ENCODE results near the gene SORBS1. TPM values are rescaled to one million over a fixed set of nuclear protein-coding genes. Genes with fewer than 3 reads are reported as not detected.

Gene SORBS1
- total RNA-seq, 1 donor from 2014 or later, result 30.7 TPM

GRCh38 chr10:95566136-95566535 is 5.0 kb upstream of the SORBS1 start:
- no peaks in the 10 kb centered on the region for H3K36me3 Mint-ChIP-seq (ENCODE audit: insufficient read depth)
- H3K9me3 Mint-ChIP-seq (ENCODE audit: low read depth), result no peaks in the 10 kb centered on the region
- H3K4me3 Mint-ChIP-seq (ENCODE audit: low read depth), result no peak overlapping the region
- TF ChIP-seq CTCF (IDR thresholded peaks at IDR 0.05; ENCODE audit: unreplicated experiment), result no peak
- peak overlapping the region; percentile 27 for H3K27ac Mint-ChIP-seq
- no peak for DNase-seq (ENCODE audit: low spot score, unreplicated experiment)
- peaks cover 16% of the 10 kb centered on the region for H3K27me3 Mint-ChIP-seq
- H3K4me1 Mint-ChIP-seq (ENCODE audit: low read depth), result peaks cover 5% of the 10 kb centered on the region

- no peak for DNase-seq (ENCODE audit: low spot score, unreplicated experiment)
- peaks cover 21% of the 10 kb centered on the region for H3K27me3 Mint-ChIP-seq
- no peak for TF ChIP-seq CTCF (IDR thresholded peaks at IDR 0.05; ENCODE audit: unreplicated experiment)
- H3K36me3 Mint-ChIP-seq (ENCODE audit: insufficient read depth), result no peaks in the 10 kb centered on the region
- H3K4me3 Mint-ChIP-seq (ENCODE audit: low read depth), result no peak overlapping the region
- H3K4me1 Mint-ChIP-seq (ENCODE audit: low read depth), result peaks cover 8% of the 10 kb centered on the region
- no peaks in the 10 kb centered on the region for H3K9me3 Mint-ChIP-seq (ENCODE audit: low read depth)
- no peak overlapping the region for H3K27ac Mint-ChIP-seq
These were observed 4.2 kb upstream of the SORBS1 start for GRCh38 chr10:95565336-95565735.

- Mint-ChIP-seq H3K36me3 (ENCODE audit: insufficient read depth) (no peaks in the 10 kb centered on the region), H3K27ac (no peak overlapping the region), H3K27me3 (peaks cover 32% of the 10 kb centered on the region)
These were observed 3.1 kb upstream of the SORBS1 start for GRCh38 chr10:95564291-95564690.

GRCh38 chr10:95562341-95562965 is 1.3 kb upstream of the SORBS1 start:
- H3K27ac Mint-ChIP-seq, result peak overlapping the region; percentile 21
- peak overlapping the region; percentile 47 for H3K4me3 Mint-ChIP-seq (ENCODE audit: low read depth)

More at GRCh38 chr10:95564291-95564690, 3.1 kb upstream of the SORBS1 start:
- H3K4me3 Mint-ChIP-seq (ENCODE audit: low read depth), result no peak overlapping the region
- TF ChIP-seq CTCF (IDR thresholded peaks at IDR 0.05; ENCODE audit: unreplicated experiment), result no peak
- H3K9me3 Mint-ChIP-seq (ENCODE audit: low read depth), result no peaks in the 10 kb centered on the region
- DNase-seq (ENCODE audit: low spot score, unreplicated experiment), result no peak
- H3K4me1 Mint-ChIP-seq (ENCODE audit: low read depth), result peaks cover 15% of the 10 kb centered on the region

GRCh38 chr10:95561864-95562177 is 650 bp upstream of the SORBS1 start:
- no peaks in the 10 kb centered on the region for H3K36me3 Mint-ChIP-seq (ENCODE audit: insufficient read depth)
- peaks cover 48% of the 10 kb centered on the region for H3K27me3 Mint-ChIP-seq
- TF ChIP-seq CTCF (IDR thresholded peaks at IDR 0.05; ENCODE audit: unreplicated experiment), result no peak
- H3K4me1 Mint-ChIP-seq (ENCODE audit: low read depth), result peaks cover 25% of the 10 kb centered on the region
- H3K27ac Mint-ChIP-seq, result peak overlapping the region; percentile 53
- peak overlapping the region; percentile 70 for H3K4me3 Mint-ChIP-seq (ENCODE audit: low read depth)
- no peaks in the 10 kb centered on the region for H3K9me3 Mint-ChIP-seq (ENCODE audit: low read depth)
- no peak for DNase-seq (ENCODE audit: low spot score, unreplicated experiment)

More at GRCh38 chr10:95562341-95562965, 1.3 kb upstream of the SORBS1 start:
- DNase-seq (ENCODE audit: low spot score, unreplicated experiment), result no peak
- Mint-ChIP-seq H3K36me3 (ENCODE audit: insufficient read depth) (no peaks in the 10 kb centered on the region), H3K4me1 (ENCODE audit: low read depth) (peaks cover 25% of the 10 kb centered on the region), H3K9me3 (ENCODE audit: low read depth) (no peaks in the 10 kb centered on the region), H3K27me3 (peaks cover 44% of the 10 kb centered on the region)
- no peak for TF ChIP-seq CTCF (IDR thresholded peaks at IDR 0.05; ENCODE audit: unreplicated experiment)

All from progenitor cell of endocrine pancreas (in vitro differentiated cells).